OCI-LY3 (cell line): Measurements from ENCODE around the gene COL4A5.

Experiments
- EZH2phosphoT487 ChIP-seq: fragments of 200-600 bp; shearing (Covaris generic); IDR thresholded peaks from 2 replicates; pipeline ENCODE4 v1.6.1; 2018; ENCODE audit warnings: antibody characterized with exemption, mixed run types, low read depth
- TF ChIP-seq, protein P1 (sequence below): fragments of 200-600, 300-600 bp; sonication (generic); IDR thresholded peaks from 2 replicates; pipeline ENCODE4 v1.5.1; 2014; ENCODE audit warnings: antibody characterized with exemption, low read length, low read depth

DNA sequence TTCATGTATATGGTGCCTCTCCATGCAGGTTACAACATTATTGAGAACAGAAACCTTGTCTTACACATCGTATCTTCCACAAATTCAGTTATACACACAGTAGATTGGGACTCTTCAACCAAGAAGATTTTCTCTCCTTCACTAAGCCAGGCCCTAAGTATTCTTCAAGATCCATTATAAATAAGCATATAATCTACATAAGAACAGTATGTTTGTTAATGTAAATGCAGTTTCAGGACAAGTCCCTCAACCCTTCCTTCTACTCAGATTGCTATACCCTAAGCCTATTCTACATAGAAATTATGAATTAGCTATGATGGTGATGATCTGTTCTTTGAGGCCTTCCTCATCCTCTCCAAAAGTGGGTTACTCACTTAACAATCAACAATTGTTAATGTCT, 42.7 kb upstream of the COL4A5 start:
- TF ChIP-seq, protein P1, sequence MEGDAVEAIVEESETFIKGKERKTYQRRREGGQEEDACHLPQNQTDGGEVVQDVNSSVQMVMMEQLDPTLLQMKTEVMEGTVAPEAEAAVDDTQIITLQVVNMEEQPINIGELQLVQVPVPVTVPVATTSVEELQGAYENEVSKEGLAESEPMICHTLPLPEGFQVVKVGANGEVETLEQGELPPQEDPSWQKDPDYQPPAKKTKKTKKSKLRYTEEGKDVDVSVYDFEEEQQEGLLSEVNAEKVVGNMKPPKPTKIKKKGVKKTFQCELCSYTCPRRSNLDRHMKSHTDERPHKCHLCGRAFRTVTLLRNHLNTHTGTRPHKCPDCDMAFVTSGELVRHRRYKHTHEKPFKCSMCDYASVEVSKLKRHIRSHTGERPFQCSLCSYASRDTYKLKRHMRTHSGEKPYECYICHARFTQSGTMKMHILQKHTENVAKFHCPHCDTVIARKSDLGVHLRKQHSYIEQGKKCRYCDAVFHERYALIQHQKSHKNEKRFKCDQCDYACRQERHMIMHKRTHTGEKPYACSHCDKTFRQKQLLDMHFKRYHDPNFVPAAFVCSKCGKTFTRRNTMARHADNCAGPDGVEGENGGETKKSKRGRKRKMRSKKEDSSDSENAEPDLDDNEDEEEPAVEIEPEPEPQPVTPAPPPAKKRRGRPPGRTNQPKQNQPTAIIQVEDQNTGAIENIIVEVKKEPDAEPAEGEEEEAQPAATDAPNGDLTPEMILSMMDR, result no peak
- TF ChIP-seq EZH2phosphoT487, result no peak
